Lower leg skin (tissue), 3 donors: ENCODE data around the gene MAP1LC3B2.

Experiments
- CTCF ChIP-seq, 3 donors: fragments of 450-650 bp; IDR thresholded peaks; one replicate each; pipeline ENCODE4 v1.5.1; 2016; ENCODE audit warnings: antibody characterized with exemption in 3 of 3, mild to moderate bottlenecking in 3 of 3, moderate library complexity in 2 of 3
- POLR2A ChIP-seq, 2 donors: fragments of 450-650 bp; IDR thresholded peaks; one replicate each; pipeline ENCODE4 v1.6.1; 2016 to 2017; ENCODE audit warnings: antibody characterized with exemption in 2 of 2, mild to moderate bottlenecking in 1 of 2, moderate library complexity in 1 of 2

- TF ChIP-seq CTCF (IDR thresholded peaks at IDR 0.05) = no peak
- no peak for TF ChIP-seq POLR2A (IDR thresholded peaks at IDR 0.05)
Observed at GRCh38 chr12:116614194-116614915, 55.2 kb downstream of the MAP1LC3B2 start.
